Activated T-cell treated with anti-CD3 and anti-CD28 coated beads, Interleukin-2, amount 50 U/mL, for 4 hours (primary cell): ENCODE data around the gene DARS1. TPM values are rescaled to one million over a fixed set of nuclear protein-coding genes. Genes with fewer than 3 reads are reported as not detected.
A peak's percentile ranks its signal among the peaks of the same experiment; 100 is the strongest.
"Not testable (repeated sequence)": the region's sequence is repeated elsewhere in the genome, so short reads cannot be mapped to it uniquely, and the experiment has no call there.

Experiments
- ATAC-seq, 2 donors: fragments of 200-7000 bp; cut with Tn5 transposase; one replicate each; pipeline ENCODE4 v1.10.0; 2021
- DNase-seq: peaks from one replicate; pipeline ENCODE4 v3.0.0-alpha.2; 2020
- H3K27me3 Mint-ChIP-seq: one replicate; pipeline ENCODE4 v1.8.0; 2021; ENCODE audit warnings: low read depth, mixed read lengths
- H3K36me3 Mint-ChIP-seq: one replicate; pipeline ENCODE4 v1.8.0; 2022; ENCODE audit warnings: mixed read lengths; ENCODE audit not compliant: insufficient read depth
- H3K4me1 Mint-ChIP-seq: one replicate; pipeline ENCODE4 v1.8.0; 2021; ENCODE audit warnings: low read depth, mixed read lengths
- H3K4me3 Mint-ChIP-seq: one replicate; pipeline ENCODE4 v1.8.0; 2021; ENCODE audit warnings: mild to moderate bottlenecking, moderate library complexity, mixed read lengths
- H3K9me3 Mint-ChIP-seq: one replicate; pipeline ENCODE4 v1.8.0; 2021; ENCODE audit warnings: mixed read lengths
- total RNA-seq, 3 donors: library from RNA; stranded (reverse); gene quantifications; one replicate each; pipeline ENCODE4 v1.2.1, GENCODE V29; 2021

The DARS1 gene
- total RNA-seq, 3 donors from 2014 or later, result 97.8 to 107 (median 103) TPM

DNA sequence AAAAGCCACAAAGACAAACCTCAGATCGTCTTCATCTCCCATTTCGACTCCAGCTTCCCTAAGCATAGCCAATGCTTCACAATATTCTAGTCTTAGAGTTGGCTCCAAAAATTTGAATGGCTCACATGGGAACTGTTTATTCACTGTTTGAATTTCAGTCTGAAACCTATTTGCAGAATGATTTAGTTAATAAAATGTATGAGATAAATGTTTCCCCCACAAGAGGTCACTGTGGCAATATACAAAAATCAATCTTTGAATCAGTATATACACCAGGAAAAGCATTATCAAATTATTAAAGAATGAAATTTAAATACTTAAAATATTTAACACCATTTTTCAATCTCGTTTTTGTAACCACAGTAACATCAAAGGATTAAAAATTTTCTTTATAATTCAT lies 69.2 kb downstream of the DARS1 start:
- DNase-seq (no peak), ATAC-seq (no peak)
- Mint-ChIP-seq H3K4me1 (peaks cover 6% of the 10 kb centered on the region), H3K4me3 (no peak overlapping the region), H3K27me3 (no peaks in the 10 kb centered on the region), H3K9me3 (no peaks in the 10 kb centered on the region), H3K36me3 (peaks cover 10% of the 10 kb centered on the region)

DNA sequence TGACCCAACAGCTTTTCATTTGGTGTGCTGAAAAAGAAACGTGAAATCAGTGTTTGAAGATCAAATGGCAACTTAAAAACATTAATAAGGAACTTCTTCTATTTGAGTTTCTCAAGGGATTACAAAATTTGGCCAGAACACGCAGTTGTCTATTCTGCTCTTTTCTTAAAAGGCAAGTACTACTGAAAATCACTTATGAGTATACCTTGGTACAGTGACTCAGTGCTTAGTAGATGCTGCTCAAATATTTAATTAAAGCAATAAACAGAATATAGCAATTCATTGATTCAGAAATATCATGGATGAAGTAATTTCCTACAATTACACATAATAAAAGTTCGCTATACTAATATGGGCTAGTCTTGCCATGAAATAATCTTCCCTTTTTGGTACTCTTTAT lies 70.9 kb downstream of the DARS1 start:
- no peaks in the 10 kb centered on the region for H3K27me3 Mint-ChIP-seq
- no peak overlapping the region for H3K4me3 Mint-ChIP-seq
- DNase-seq (no peak), ATAC-seq (no peak)
- H3K4me1 Mint-ChIP-seq, result peaks cover 6% of the 10 kb centered on the region
- peaks cover 19% of the 10 kb centered on the region for H3K36me3 Mint-ChIP-seq
- H3K9me3 Mint-ChIP-seq, result no peaks in the 10 kb centered on the region

- Mint-ChIP-seq H3K4me3 (no peak overlapping the region), H3K36me3 (peaks cover 21% of the 10 kb centered on the region), H3K27me3 (no peaks in the 10 kb centered on the region), H3K9me3 (no peaks in the 10 kb centered on the region), H3K4me1 (peaks cover 6% of the 10 kb centered on the region)
- peak; percentile 33 for DNase-seq
- ATAC-seq, result peak in 1 of 2 donors; percentile 38
Measured at GRCh38 chr2:135913727-135914365, 71.6 kb downstream of the DARS1 start.

- Mint-ChIP-seq H3K36me3 (peaks cover 33% of the 10 kb centered on the region), H3K27me3 (no peaks in the 10 kb centered on the region), H3K9me3 (no peaks in the 10 kb centered on the region), H3K4me3 (no peak overlapping the region), H3K4me1 (no peaks in the 10 kb centered on the region)
- DNase-seq (no peak), ATAC-seq (no peak)
Measured at GRCh38 chr2:135909976-135910375, 75.5 kb downstream of the DARS1 start.

GRCh38 chr2:135905679-135906078 lies 79.7 kb downstream of the DARS1 start:
- ATAC-seq, result no peak
- DNase-seq, result no peak
- peaks cover 34% of the 10 kb centered on the region for H3K36me3 Mint-ChIP-seq
- no peaks in the 10 kb centered on the region for H3K27me3 Mint-ChIP-seq
- H3K9me3 Mint-ChIP-seq, result no peaks in the 10 kb centered on the region
- no peak overlapping the region for H3K4me3 Mint-ChIP-seq
- no peaks in the 10 kb centered on the region for H3K4me1 Mint-ChIP-seq

- no peak overlapping the region for H3K4me3 Mint-ChIP-seq
- H3K9me3 Mint-ChIP-seq, result no peaks in the 10 kb centered on the region
- peaks cover 27% of the 10 kb centered on the region for H3K36me3 Mint-ChIP-seq
- DNase-seq (no peak), ATAC-seq (no peak)
- no peaks in the 10 kb centered on the region for H3K4me1 Mint-ChIP-seq
- no peaks in the 10 kb centered on the region for H3K27me3 Mint-ChIP-seq
Measured at GRCh38 chr2:135904341-135904989, 81.0 kb downstream of the DARS1 start.

DNA sequence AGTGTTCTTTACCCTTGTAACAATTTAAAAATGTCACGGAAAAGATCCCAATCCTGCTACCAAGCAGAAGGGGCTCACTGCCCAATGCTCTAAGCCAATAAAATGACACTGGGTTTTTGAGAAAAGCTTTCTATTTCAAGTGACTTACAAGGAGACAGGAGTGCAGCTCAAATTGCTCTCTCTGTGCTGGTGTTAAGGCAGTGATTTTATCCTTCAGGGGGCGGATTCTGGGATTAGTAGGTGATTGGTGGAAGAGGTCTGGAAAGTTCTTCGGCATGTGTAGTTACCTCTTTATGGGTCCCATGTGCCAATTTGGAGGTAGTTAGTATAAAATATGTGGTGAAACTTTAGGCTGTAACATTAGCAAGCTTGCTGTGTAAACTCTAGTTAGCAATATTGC lies 81.8 kb downstream of the DARS1 start:
- no peak overlapping the region for H3K4me3 Mint-ChIP-seq
- no peaks in the 10 kb centered on the region for H3K9me3 Mint-ChIP-seq
- DNase-seq, result no peak
- no peak for ATAC-seq
- no peaks in the 10 kb centered on the region for H3K27me3 Mint-ChIP-seq
- H3K4me1 Mint-ChIP-seq, result no peaks in the 10 kb centered on the region
- H3K36me3 Mint-ChIP-seq, result peaks cover 21% of the 10 kb centered on the region

DNA sequence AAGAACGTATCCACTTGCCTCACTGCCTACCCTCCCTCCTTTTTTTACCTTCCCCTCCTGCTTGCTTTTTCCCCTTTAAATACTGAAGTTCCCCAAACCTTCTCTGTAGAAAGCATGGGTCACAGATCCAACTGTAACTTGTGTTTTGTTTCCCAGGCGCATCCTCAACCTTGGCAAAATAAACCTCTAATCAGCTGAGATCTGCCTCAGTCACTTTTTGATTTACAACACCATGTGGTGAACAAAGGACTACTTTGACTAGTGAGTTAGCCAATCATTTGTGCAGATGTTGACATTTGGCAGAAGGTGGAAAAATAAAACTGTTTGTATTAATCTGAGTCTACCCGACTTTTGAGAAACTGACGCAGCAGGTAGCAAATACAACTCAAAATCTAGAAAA lies 85.9 kb downstream of the DARS1 start:
- ATAC-seq (no peak), DNase-seq (no peak)
- no peaks in the 10 kb centered on the region for H3K9me3 Mint-ChIP-seq
- H3K36me3 Mint-ChIP-seq, result peaks cover 8% of the 10 kb centered on the region
- no peaks in the 10 kb centered on the region for H3K27me3 Mint-ChIP-seq
- no peak overlapping the region for H3K4me3 Mint-ChIP-seq
- no peaks in the 10 kb centered on the region for H3K4me1 Mint-ChIP-seq

GRCh38 chr2:135898234-135898786 lies 87.1 kb downstream of the DARS1 start:
- ATAC-seq (no peak), DNase-seq (no peak)
- no peaks in the 10 kb centered on the region for H3K27me3 Mint-ChIP-seq
- no peaks in the 10 kb centered on the region for H3K9me3 Mint-ChIP-seq
- H3K36me3 Mint-ChIP-seq, result peaks cover 8% of the 10 kb centered on the region
- no peaks in the 10 kb centered on the region for H3K4me1 Mint-ChIP-seq
- no peak overlapping the region for H3K4me3 Mint-ChIP-seq

DNA sequence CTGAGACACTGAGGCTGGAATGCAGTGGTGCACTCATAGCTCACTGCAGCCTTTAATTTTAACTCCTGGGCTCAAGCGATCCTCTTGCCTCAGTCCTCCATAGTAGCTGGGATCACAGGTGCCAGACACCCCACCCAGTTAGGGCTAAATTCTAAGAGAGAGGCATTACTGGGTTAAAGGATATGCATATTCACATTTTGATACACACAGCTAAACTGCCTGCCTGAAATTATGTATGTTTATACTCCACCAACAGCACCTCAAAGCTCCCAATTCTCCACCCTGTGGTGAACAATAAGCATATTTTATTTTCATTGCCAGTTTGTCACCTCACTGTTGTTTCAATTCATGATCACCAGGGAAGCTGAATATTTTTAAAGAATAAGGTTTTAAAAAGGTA lies 90.5 kb downstream of the DARS1 start:
- Mint-ChIP-seq H3K27me3 (no peaks in the 10 kb centered on the region), H3K9me3 (no peaks in the 10 kb centered on the region), H3K36me3 (no peaks in the 10 kb centered on the region), H3K4me3 (no peak overlapping the region), H3K4me1 (no peaks in the 10 kb centered on the region)
- ATAC-seq (no peak), DNase-seq (no peak)

- Mint-ChIP-seq H3K27me3 (no peaks in the 10 kb centered on the region), H3K9me3 (no peaks in the 10 kb centered on the region), H3K4me3 (no peak overlapping the region), H3K4me1 (no peaks in the 10 kb centered on the region), H3K36me3 (no peaks in the 10 kb centered on the region)
- ATAC-seq, result no peak
- DNase-seq, result no peak
Measured at GRCh38 chr2:135893374-135893794, 92.0 kb downstream of the DARS1 start.

- ATAC-seq, result no peak
- Mint-ChIP-seq H3K9me3 (no peaks in the 10 kb centered on the region), H3K27me3 (peaks cover 3% of the 10 kb centered on the region), H3K36me3 (no peaks in the 10 kb centered on the region), H3K4me3 (no peak overlapping the region), H3K4me1 (peaks cover 2% of the 10 kb centered on the region)
- no peak for DNase-seq
Measured at GRCh38 chr2:135890835-135891234, 94.6 kb downstream of the DARS1 start.

DNA sequence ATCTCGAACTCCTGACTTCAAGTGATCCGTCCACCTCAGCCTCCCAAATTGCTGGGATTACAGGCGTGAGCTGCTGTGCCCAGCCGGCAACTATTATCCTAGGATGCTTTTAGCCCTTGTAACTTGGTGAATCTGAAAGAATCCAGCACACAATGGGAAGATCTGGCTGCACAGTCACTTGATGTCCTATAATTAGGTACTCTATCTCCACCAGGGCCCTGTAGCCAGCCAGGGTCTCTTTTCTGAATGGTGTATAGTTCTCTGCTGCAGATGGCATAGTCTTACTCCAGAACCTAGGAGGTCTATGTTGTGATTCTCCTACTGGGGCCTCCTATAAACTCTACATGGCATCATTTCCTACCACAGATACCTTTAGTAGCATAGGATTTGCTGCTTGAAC lies 95.3 kb downstream of the DARS1 start:
- no peak for DNase-seq
- no peaks in the 10 kb centered on the region for H3K9me3 Mint-ChIP-seq
- peaks cover 2% of the 10 kb centered on the region for H3K4me1 Mint-ChIP-seq
- peaks cover 3% of the 10 kb centered on the region for H3K27me3 Mint-ChIP-seq
- no peaks in the 10 kb centered on the region for H3K36me3 Mint-ChIP-seq
- H3K4me3 Mint-ChIP-seq, result no peak overlapping the region
- no peak for ATAC-seq

GRCh38 chr2:135888587-135888986 lies 96.8 kb downstream of the DARS1 start:
- ATAC-seq, H3K9me3 Mint-ChIP-seq, H3K4me1 Mint-ChIP-seq, H3K4me3 Mint-ChIP-seq, H3K36me3 Mint-ChIP-seq, H3K27me3 Mint-ChIP-seq, DNase-seq: not testable (repeated sequence)

- H3K36me3 Mint-ChIP-seq, result no peaks in the 10 kb centered on the region
- H3K4me1 Mint-ChIP-seq, result peaks cover 2% of the 10 kb centered on the region
- ATAC-seq, result peak in 1 of 2 donors; percentile 7
- H3K27me3 Mint-ChIP-seq, result peaks cover 3% of the 10 kb centered on the region
- no peaks in the 10 kb centered on the region for H3K9me3 Mint-ChIP-seq
- no peak overlapping the region for H3K4me3 Mint-ChIP-seq
- DNase-seq, result no peak
Measured at GRCh38 chr2:135885709-135886108, 99.7 kb downstream of the DARS1 start.
